H1 (cell line): Measurements from ENCODE around the gene ABHD17B. TPM values are rescaled to one million over a fixed set of nuclear protein-coding genes. Genes with fewer than 3 reads are reported as not detected.

Experiments
- BCL11A ChIP-seq, 2 experiments: IDR thresholded peaks; one replicate each; pipeline ENCODE4 v1.6.1; 2011; ENCODE audit warnings: low read depth in 2 of 2, low read length in 2 of 2, mild to moderate bottlenecking in 2 of 2
- CHD1 ChIP-seq: IDR thresholded peaks from 2 replicates; pipeline ENCODE4 v1.6.1; 2012; ENCODE audit warnings: low read depth, low read length, improper control_type of control experiment
- RFX5 ChIP-seq: IDR thresholded peaks from 2 replicates; pipeline ENCODE4 v1.6.1; 2011; ENCODE audit warnings: low read depth, low read length, improper control_type of control experiment, borderline replicate concordance
- YY1 ChIP-seq: IDR thresholded peaks from 2 replicates; pipeline ENCODE4 v1.6.1; 2011; ENCODE audit warnings: low read depth, mild to moderate bottlenecking, low read length
- polyA plus RNA-seq, 7 experiments: library from polyadenylated mRNA; depleted of rRNA in 3 of 7; stranded (reverse) in 5 of 7; unstranded in 2 of 7; fragments of >200 nt in 5 of 7; fragments of 200-250 nt in 2 of 7; gene quantifications; 1 replicate in 5 of 7; 2 replicates in 1 of 7; 4 replicates in 1 of 7; pipeline versions ENCODE4 v1.2.1 to v1.2.3, GENCODE V29; 2011 to 2013; ENCODE audit warnings: missing spikeins in 2 of 7, mixed read lengths in 2 of 7
- total RNA-seq: library from RNA; stranded (reverse); fragmentation: NEBNext Ultra II Directional; extraction: Animal tissue kit (Norgen Biotek cat#: 25700); gene quantifications from 2 replicates; pipeline ENCODE4 v1.2.1, GENCODE V29; 2021
- TF ChIP-seq, protein P1 (sequence below): IDR thresholded peaks from 2 replicates; pipeline ENCODE4 v1.6.1; 2011; ENCODE audit warnings: low read length, improper control_type of control experiment

ABHD17B gene
- total and polyA plus RNA-seq, 2 of the 8 experiments (the other 6 are each of a cell fraction or from before 2014, with no cell fraction given), result 37.2 to 60.8 TPM

DNA sequence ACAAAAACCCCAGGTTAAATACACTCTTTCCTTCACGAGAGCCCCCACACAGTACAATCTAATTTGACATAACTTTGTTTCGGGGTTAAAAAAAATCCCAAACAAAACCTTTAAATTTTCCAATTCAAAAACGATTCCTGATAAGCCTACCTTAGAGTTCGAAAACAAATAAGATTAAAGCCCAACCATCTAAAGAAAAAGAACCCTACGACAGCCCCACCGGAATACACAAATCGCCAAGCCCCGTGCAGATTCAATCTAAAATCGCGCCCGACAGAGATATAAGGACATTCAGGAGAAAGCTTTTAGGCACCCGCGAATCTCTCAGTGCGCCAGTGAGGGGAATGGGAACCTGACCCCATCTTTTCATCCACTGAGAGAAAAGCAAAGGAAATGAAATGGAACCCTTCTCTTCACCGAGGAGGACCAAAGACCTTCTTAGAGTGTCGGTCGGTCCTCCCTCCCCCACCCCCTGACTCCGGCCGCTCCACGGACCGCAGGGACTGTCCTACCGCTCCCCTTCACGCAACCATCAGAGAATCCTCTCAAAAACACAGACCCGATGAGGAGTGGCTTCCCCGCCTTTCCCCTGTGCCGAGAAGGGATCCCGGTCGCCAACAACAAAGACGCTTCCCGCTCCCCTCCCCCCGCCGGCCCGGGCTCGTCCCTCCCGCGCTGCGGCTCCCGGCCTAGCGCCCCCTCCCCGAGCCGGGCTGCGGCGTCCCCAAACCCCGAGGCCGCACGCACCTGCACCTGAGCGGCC is 925 bp downstream of the ABHD17B start (continued):
- TF ChIP-seq, protein P1, sequence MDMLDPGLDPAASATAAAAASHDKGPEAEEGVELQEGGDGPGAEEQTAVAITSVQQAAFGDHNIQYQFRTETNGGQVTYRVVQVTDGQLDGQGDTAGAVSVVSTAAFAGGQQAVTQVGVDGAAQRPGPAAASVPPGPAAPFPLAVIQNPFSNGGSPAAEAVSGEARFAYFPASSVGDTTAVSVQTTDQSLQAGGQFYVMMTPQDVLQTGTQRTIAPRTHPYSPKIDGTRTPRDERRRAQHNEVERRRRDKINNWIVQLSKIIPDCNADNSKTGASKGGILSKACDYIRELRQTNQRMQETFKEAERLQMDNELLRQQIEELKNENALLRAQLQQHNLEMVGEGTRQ, result no peak
- TF ChIP-seq RFX5 (no peak), BCL11A (IDR thresholded peaks at IDR 0.05; ENCODE audit: low read depth in 2 of 2, low read length in 2 of 2) (no peak), CHD1 (no peak; the same call in 1 of the 2 replicates), YY1 (peak; percentile 63)
- TF ChIP-seq, all 59 proteins: peak for 10
